CD4-positive, alpha-beta T cell treated with Interleukin-21 for 1 hour (primary cell): Measurements from ENCODE around the gene MIXL1.
"Not testable (repeated sequence)": the region's sequence is repeated elsewhere in the genome, so short reads cannot be mapped to it uniquely, and the experiment has no call there.

Experiments used
- DNase-seq: peaks from one replicate; pipeline ENCODE4 v3.0.0-alpha.2; 2020

MIXL1 gene

GRCh38 chr1:226216056-226216455, 7.4 kb upstream of the MIXL1 start:
- DNase-seq = no peak

- no peak for DNase-seq
Observed at GRCh38 chr1:226217273-226217672, 6.2 kb upstream of the MIXL1 start.

GRCh38 chr1:226220473-226221189, 2.8 kb upstream of the MIXL1 start:
- no peak for DNase-seq

- no peak for DNase-seq
Observed at GRCh38 chr1:226222686-226223085, 778 bp upstream of the MIXL1 start.

GRCh38 chr1:226223786-226224244, 351 bp downstream of the MIXL1 start:
- DNase-seq = peak; percentile 4

- DNase-seq = no peak
Observed at GRCh38 chr1:226226601-226227000, 3.1 kb downstream of the MIXL1 start.

GRCh38 chr1:226233293-226233692, 9.8 kb downstream of the MIXL1 start:
- DNase-seq = no peak

GRCh38 chr1:226233806-226234205, 10.3 kb downstream of the MIXL1 start:
- DNase-seq = no peak

GRCh38 chr1:226236826-226237225, 13.4 kb downstream of the MIXL1 start:
- no peak for DNase-seq

- DNase-seq = no peak
Observed at GRCh38 chr1:226239421-226239820, 16.0 kb downstream of the MIXL1 start.

GRCh38 chr1:226248091-226248490, 24.6 kb downstream of the MIXL1 start:
- DNase-seq = no peak

- DNase-seq = no peak
Observed at GRCh38 chr1:226248796-226249195, 25.3 kb downstream of the MIXL1 start.

- no peak for DNase-seq
Observed at GRCh38 chr1:226250511-226250910, 27.0 kb downstream of the MIXL1 start.

- not testable (repeated sequence) for DNase-seq
Observed at GRCh38 chr1:226252841-226253240, 29.4 kb downstream of the MIXL1 start.

- no peak for DNase-seq
Observed at GRCh38 chr1:226253933-226254332, 30.5 kb downstream of the MIXL1 start.

- DNase-seq = no peak
Observed at GRCh38 chr1:226255380-226255779, 31.9 kb downstream of the MIXL1 start.

GRCh38 chr1:226261818-226262217, 38.4 kb downstream of the MIXL1 start:
- DNase-seq = no peak

GRCh38 chr1:226268421-226269124, 45.1 kb downstream of the MIXL1 start:
- DNase-seq = no peak

GRCh38 chr1:226272233-226272902, 48.9 kb downstream of the MIXL1 start:
- DNase-seq = not testable (repeated sequence)

GRCh38 chr1:226274138-226274537, 50.7 kb downstream of the MIXL1 start:
- no peak for DNase-seq

GRCh38 chr1:226276077-226276682, 52.7 kb downstream of the MIXL1 start:
- DNase-seq = no peak
